HFF-Myc (cell line): ENCODE data around the gene TOX3.

Source experiments
- DNase-seq: peaks from one replicate; pipeline ENCODE4 v3.0.0-alpha.2; 2011; ENCODE audit warnings: low read depth; ENCODE audit errors: extremely low read depth
- H3K4me3 ChIP-seq: replicated peaks from 2 replicates; pipeline ENCODE4 v1.5.1; 2011; ENCODE audit warnings: low read depth, mild to moderate bottlenecking, control low read depth, low read length
- CTCF ChIP-seq: IDR thresholded peaks from 2 replicates; pipeline ENCODE4 v1.5.1; 2012; ENCODE audit warnings: mild to moderate bottlenecking, low read depth, low read length, control low read depth; ENCODE audit errors: missing control alignments

TOX3 gene

GRCh38 chr16:52543654-52544053 lies 3.3 kb downstream of the TOX3 start:
- no peak for TF ChIP-seq CTCF
- DNase-seq: no peak
- no peak overlapping the region for H3K4me3 ChIP-seq

GRCh38 chr16:52540910-52541309 lies 6.0 kb downstream of the TOX3 start:
- no peak for DNase-seq
- TF ChIP-seq CTCF: no peak

GRCh38 chr16:52539191-52539590 lies 7.8 kb downstream of the TOX3 start:
- no peak overlapping the region for H3K4me3 ChIP-seq
- DNase-seq: no peak
- TF ChIP-seq CTCF: no peak

More at GRCh38 chr16:52540910-52541309, 6.0 kb downstream of the TOX3 start:
- H3K4me3 ChIP-seq: no peak overlapping the region

- no peak overlapping the region for H3K4me3 ChIP-seq
- TF ChIP-seq CTCF: no peak
- DNase-seq: no peak
Measured at GRCh38 chr16:52538511-52538910, 8.4 kb downstream of the TOX3 start.

- no peak for TF ChIP-seq CTCF
- no peak for DNase-seq
- H3K4me3 ChIP-seq: no peak overlapping the region
Measured at GRCh38 chr16:52537516-52537915, 9.4 kb downstream of the TOX3 start.

GRCh38 chr16:52535076-52535475 lies 11.9 kb downstream of the TOX3 start:
- TF ChIP-seq CTCF: no peak
- no peak overlapping the region for H3K4me3 ChIP-seq
- no peak for DNase-seq

GRCh38 chr16:52533296-52533695 lies 13.6 kb downstream of the TOX3 start:
- TF ChIP-seq CTCF: no peak
- H3K4me3 ChIP-seq: no peak overlapping the region
- no peak for DNase-seq
